Measurements from ENCODE around the gene NUP210L.

Gene NUP210L

DNA sequence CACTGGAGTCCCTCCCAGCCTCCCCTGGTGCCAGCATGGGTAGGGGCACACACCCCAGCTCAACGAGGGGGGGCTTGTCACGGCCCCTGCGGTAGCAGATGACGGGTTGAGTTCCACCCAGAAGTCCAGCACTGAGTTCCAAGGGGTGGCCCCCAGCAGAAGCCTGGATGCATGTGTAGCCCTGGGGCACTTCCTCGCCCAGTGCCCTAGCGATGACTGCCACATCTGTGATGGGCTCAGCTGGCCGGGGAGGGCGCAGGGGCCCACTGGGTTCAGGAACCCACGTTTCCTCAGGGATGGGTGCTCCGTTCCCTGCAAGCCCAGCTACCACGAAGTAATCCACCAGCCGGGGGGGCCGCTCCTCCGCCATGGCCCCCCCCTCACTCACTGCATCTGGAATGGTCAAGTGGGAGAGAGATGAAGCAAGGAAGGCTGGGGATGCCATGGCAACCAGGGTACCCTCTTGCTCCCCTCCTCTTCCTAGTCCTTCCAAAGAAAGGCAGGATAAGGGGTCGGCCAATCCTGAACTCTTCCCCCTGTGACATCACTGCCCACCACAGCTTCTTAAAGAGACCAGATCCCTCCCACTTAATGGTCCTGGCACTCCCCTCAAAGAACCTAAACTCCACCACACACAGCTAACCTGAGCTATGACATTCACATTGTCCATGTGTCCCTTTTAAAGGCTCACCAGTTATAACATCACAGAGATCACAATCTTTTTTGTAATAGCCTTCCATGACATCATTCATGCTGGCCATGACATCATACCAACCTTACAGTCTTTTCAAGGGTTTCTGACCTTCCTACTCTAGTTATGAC lies 210.7 kb downstream of the NUP210L start:
- DNase-seq (ENCODE audit: low spot score) = no peak

DNA sequence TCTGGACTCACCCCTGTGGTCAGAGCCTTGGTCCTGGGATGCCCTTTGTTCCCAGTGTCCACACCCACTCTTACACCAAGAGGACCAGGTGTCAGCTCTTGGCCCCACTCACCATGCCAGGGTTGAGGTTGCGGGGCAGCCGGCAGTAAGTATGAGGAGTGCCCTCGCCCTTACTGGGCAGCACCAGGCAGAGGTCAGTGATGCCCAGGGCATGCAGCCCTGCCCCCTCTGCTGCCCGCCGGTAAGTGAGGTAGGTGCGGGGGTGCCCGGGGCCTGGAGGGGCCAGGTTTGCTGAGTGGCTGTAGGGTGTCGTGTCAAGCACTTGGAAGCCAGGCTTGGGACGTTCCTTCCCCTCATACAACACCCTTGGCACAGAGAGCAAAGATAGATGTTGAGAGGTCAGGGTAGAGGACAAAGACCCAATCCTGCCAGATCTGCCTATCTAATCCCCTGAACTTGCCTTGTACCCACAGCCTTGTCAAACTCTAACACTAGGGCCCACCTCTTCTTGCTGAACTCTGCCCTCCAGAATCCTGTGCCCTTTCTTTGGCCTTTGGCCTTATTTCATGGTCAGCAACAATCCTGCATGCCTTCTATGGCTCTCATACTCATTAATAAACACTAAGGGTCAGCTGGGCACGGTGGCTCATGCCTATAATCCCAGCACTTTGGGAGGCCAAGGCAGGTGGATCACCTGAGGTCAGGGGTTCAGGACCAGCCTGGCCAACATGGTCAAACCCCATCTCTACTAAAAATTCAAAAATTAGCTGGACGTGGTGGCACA lies 211.9 kb downstream of the NUP210L start:
- no peak for DNase-seq (ENCODE audit: low spot score)

All from AG08395 (cell line).